Measurements from ENCODE around the gene DHRS3. TPM values are rescaled to one million over a fixed set of nuclear protein-coding genes. Genes with fewer than 3 reads are reported as not detected.
"Not testable (repeated sequence)": the region's sequence is repeated elsewhere in the genome, so short reads cannot be mapped to it uniquely, and the experiment has no call there.

Gene DHRS3
- total RNA-seq, 4 donors from 2014 or later, result 180 to 449 (median 358) TPM

GRCh38 chr1:12525311-12526181 is 92.5 kb downstream of the DHRS3 start:
- no peak overlapping the region for H3K4me3 ChIP-seq
- DNase-seq (ENCODE audit: low spot score in 2 of 2), result peak; percentile 47 to 64
- no peaks in the 10 kb centered on the region for H3K9me3 ChIP-seq
- H3K27me3 ChIP-seq, result no peaks in the 10 kb centered on the region
- peaks cover 0 to 27% (median 18%) of the 10 kb centered on the region in 4 donors for H3K4me1 ChIP-seq
- no peaks in the 10 kb centered on the region for H3K36me3 ChIP-seq
- H3K27ac ChIP-seq, result peak overlapping the region in 3 of 4 donors; percentile 44 to 73 (median 70)
- WGBS, 2 donors, result 59 to 67% methylated on average over 12 to 13 of the region's 13 CpGs
- TF ChIP-seq POLR2A (IDR thresholded peaks at IDR 0.05) (no peak), EP300 (IDR thresholded peaks at IDR 0.05) (peak in 1 of 2 donors; percentile 78)
- TF ChIP-seq, protein P1, sequence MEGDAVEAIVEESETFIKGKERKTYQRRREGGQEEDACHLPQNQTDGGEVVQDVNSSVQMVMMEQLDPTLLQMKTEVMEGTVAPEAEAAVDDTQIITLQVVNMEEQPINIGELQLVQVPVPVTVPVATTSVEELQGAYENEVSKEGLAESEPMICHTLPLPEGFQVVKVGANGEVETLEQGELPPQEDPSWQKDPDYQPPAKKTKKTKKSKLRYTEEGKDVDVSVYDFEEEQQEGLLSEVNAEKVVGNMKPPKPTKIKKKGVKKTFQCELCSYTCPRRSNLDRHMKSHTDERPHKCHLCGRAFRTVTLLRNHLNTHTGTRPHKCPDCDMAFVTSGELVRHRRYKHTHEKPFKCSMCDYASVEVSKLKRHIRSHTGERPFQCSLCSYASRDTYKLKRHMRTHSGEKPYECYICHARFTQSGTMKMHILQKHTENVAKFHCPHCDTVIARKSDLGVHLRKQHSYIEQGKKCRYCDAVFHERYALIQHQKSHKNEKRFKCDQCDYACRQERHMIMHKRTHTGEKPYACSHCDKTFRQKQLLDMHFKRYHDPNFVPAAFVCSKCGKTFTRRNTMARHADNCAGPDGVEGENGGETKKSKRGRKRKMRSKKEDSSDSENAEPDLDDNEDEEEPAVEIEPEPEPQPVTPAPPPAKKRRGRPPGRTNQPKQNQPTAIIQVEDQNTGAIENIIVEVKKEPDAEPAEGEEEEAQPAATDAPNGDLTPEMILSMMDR (IDR thresholded peaks at IDR 0.05), result no peak

GRCh38 chr1:12524266-12524665 is 93.7 kb downstream of the DHRS3 start:
- Histone ChIP-seq H3K36me3 (no peaks in the 10 kb centered on the region), H3K4me1 (peaks cover 0 to 34% (median 22%) of the 10 kb centered on the region in 4 donors), H3K9me3 (no peaks in the 10 kb centered on the region), H3K27ac (no peak overlapping the region), H3K4me3 (no peak overlapping the region), H3K27me3 (no peaks in the 10 kb centered on the region)
- WGBS, 2 donors, result 91 to 98% methylated on average over 2 of the region's 2 CpGs
- DNase-seq (ENCODE audit: low spot score in 2 of 2), result no peak
- TF ChIP-seq POLR2A (IDR thresholded peaks at IDR 0.05), result no peak
- TF ChIP-seq, protein P1 (IDR thresholded peaks at IDR 0.05), result no peak
- no peak for TF ChIP-seq EP300 (IDR thresholded peaks at IDR 0.05)

DNA sequence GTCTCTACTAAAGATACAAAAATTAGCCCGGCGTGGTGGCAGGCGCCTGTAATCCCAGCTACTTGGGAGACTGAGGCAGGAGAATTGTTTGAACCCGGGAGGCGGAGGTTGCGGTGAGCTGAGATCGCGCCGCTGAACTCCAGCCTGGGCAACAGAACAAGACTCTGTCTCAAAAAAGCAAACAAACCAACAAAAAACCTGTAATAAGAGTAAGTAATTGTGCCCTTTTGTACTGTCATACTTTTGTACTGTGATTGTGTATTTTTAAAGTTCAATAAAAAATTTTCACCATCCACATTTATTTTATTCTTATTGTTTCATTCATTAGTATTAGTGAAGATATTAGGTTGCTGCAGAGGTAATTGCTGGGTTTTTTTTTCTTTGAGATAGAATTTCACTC is 95.2 kb downstream of the DHRS3 start:
- DNase-seq (ENCODE audit: low spot score in 2 of 2); H3K9me3 ChIP-seq; H3K27ac ChIP-seq; H3K27me3 ChIP-seq; H3K4me3 ChIP-seq; H3K36me3 ChIP-seq: not testable (repeated sequence)
- H3K4me1 ChIP-seq, result peaks cover 0 to 33% (median 15%) of the 10 kb centered on the region in 4 donors
- WGBS, 2 donors, result 93 to 95% methylated on average over 9 of the region's 9 CpGs

GRCh38 chr1:12521096-12521495 is 96.9 kb downstream of the DHRS3 start:
- no peak for DNase-seq (ENCODE audit: low spot score in 2 of 2)
- Histone ChIP-seq H3K4me1 (peaks cover 0 to 32% (median 13%) of the 10 kb centered on the region in 4 donors), H3K27ac (no peak overlapping the region), H3K9me3 (no peaks in the 10 kb centered on the region), H3K36me3 (no peaks in the 10 kb centered on the region), H3K27me3 (no peaks in the 10 kb centered on the region), H3K4me3 (no peak overlapping the region)
- no peak for TF ChIP-seq POLR2A (IDR thresholded peaks at IDR 0.05)
- no peak for TF ChIP-seq EP300 (IDR thresholded peaks at IDR 0.05)
- TF ChIP-seq, protein P1 (IDR thresholded peaks at IDR 0.05), result no peak
- 60 to 69% methylated on average over 5 of the region's 5 CpGs for WGBS, 2 donors

DNA sequence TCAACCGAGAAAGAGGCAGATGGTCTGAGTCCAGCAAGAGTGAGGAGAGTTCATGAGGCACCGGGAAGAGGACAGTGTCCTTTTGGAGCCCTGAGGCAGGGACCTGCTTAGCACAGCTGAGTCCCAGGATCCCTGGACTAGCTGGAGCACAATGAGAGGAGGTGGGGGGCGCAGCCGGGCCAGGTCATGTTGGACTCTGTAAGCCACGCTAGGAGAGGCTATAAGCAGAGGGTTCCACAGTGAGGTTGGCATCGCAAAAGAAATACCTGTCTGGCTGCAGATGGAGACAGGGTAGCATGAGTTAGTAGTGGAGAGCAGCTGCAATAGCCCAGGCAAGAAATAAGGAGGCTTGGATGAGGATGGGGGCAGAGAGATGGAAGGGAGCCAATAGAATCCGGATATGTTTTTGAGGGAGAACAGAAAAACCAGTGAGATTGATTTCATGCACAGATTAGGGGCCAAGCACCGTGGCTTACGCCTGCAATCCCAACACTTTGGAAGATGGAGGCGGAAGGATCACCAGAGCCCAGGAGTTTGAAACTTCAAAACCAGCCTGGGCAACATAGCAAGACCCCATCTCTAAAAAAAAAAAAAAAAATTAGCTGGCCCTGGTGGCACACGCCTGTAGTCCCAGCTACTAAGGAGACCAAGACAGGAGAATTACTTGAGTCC is 98.2 kb downstream of the DHRS3 start:
- 73 to 76% methylated on average over 11 of the region's 11 CpGs for WGBS, 2 donors
- Histone ChIP-seq H3K4me3 (no peak overlapping the region), H3K36me3 (no peaks in the 10 kb centered on the region), H3K27ac (peak overlapping the region in 2 of 4 donors; percentile 54 to 80), H3K9me3 (no peaks in the 10 kb centered on the region), H3K27me3 (no peaks in the 10 kb centered on the region), H3K4me1 (peaks cover 0 to 20% (median 9%) of the 10 kb centered on the region in 4 donors)
- no peak for TF ChIP-seq POLR2A (IDR thresholded peaks at IDR 0.05)
- TF ChIP-seq EP300 (IDR thresholded peaks at IDR 0.05), result no peak
- TF ChIP-seq, protein P1 (IDR thresholded peaks at IDR 0.05), result no peak
- no peak for DNase-seq (ENCODE audit: low spot score in 2 of 2)
